ENCODE data around the gene PLA2R1.

Gene PLA2R1

DNA sequence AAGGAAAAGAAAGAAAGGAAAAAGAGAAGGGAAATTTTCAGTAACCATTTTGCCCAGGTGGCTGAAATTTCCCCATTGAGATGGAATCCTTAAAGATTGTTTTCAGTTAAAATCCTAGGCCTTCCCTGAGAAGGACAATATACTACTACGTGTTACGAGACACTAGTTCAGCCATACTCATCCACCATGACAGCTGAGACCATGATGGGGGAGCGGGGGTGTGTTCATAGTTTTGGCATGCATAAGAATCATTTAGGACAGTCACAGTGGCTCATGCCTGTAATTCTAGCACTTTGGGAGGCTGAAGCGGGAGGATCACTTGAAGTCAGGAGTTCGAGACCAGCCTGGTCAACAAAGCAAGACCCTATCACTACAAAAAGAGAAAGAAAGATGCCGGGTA lies 28.0 kb downstream of the PLA2R1 start:
- Histone ChIP-seq H3K4me3 (ENCODE audit: insufficient read depth, low read depth, low read length) (no peak overlapping the region), H3K27ac (ENCODE audit: insufficient read depth, low read depth, low read length, poor library complexity, severe bottlenecking) (no peak overlapping the region), H3K4me1 (ENCODE audit: control insufficient read depth, insufficient read depth, low read length) (no peaks in the 10 kb centered on the region)

GRCh38 chr2:160033732-160034392 lies 28.6 kb downstream of the PLA2R1 start:
- Histone ChIP-seq H3K9me3 (ENCODE audit: control insufficient read depth, low read length) (no peaks in the 10 kb centered on the region), H3K4me1 (ENCODE audit: control insufficient read depth, insufficient read depth, low read length) (no peaks in the 10 kb centered on the region), H3K27me3 (ENCODE audit: control insufficient read depth, insufficient read depth, low read length, poor library complexity, severe bottlenecking) (no peaks in the 10 kb centered on the region), H3K36me3 (ENCODE audit: control insufficient read depth, insufficient read depth, low read length) (no peaks in the 10 kb centered on the region), H3K4me3 (ENCODE audit: insufficient read depth, low read depth, low read length) (no peak overlapping the region), H3K27ac (ENCODE audit: insufficient read depth, low read depth, low read length, poor library complexity, severe bottlenecking) (no peak overlapping the region)
- WGBS, 2 experiments, result 95% methylated on average over 2 of the region's 2 CpGs

More for the DNA sequence above, 28.0 kb downstream of the PLA2R1 start:
- no peaks in the 10 kb centered on the region for H3K36me3 ChIP-seq (ENCODE audit: control insufficient read depth, insufficient read depth, low read length)
- 92 to 94% methylated on average over 6 of the region's 6 CpGs for WGBS, 2 experiments
- no peaks in the 10 kb centered on the region for H3K9me3 ChIP-seq (ENCODE audit: control insufficient read depth, low read length)
- H3K27me3 ChIP-seq (ENCODE audit: control insufficient read depth, insufficient read depth, low read length, poor library complexity, severe bottlenecking), result no peaks in the 10 kb centered on the region

- H3K4me1 ChIP-seq (ENCODE audit: control insufficient read depth, insufficient read depth, low read length), result no peaks in the 10 kb centered on the region
- H3K36me3 ChIP-seq (ENCODE audit: control insufficient read depth, insufficient read depth, low read length), result no peaks in the 10 kb centered on the region
- no peaks in the 10 kb centered on the region for H3K9me3 ChIP-seq (ENCODE audit: control insufficient read depth, low read length)
- WGBS, 2 experiments, result 91 to 95% methylated on average over 2 of the region's 2 CpGs
- H3K27ac ChIP-seq (ENCODE audit: insufficient read depth, low read depth, low read length, poor library complexity, severe bottlenecking), result no peak overlapping the region
- no peak overlapping the region for H3K4me3 ChIP-seq (ENCODE audit: insufficient read depth, low read depth, low read length)
- H3K27me3 ChIP-seq (ENCODE audit: control insufficient read depth, insufficient read depth, low read length, poor library complexity, severe bottlenecking), result no peaks in the 10 kb centered on the region
Measured at GRCh38 chr2:160029270-160029628, 33.2 kb downstream of the PLA2R1 start.

GRCh38 chr2:160028431-160029269 lies 33.8 kb downstream of the PLA2R1 start:
- Histone ChIP-seq H3K27me3 (ENCODE audit: control insufficient read depth, insufficient read depth, low read length, poor library complexity, severe bottlenecking) (no peaks in the 10 kb centered on the region), H3K27ac (ENCODE audit: insufficient read depth, low read depth, low read length, poor library complexity, severe bottlenecking) (no peak overlapping the region), H3K36me3 (ENCODE audit: control insufficient read depth, insufficient read depth, low read length) (no peaks in the 10 kb centered on the region), H3K4me3 (ENCODE audit: insufficient read depth, low read depth, low read length) (no peak overlapping the region), H3K9me3 (ENCODE audit: control insufficient read depth, low read length) (no peaks in the 10 kb centered on the region), H3K4me1 (ENCODE audit: control insufficient read depth, insufficient read depth, low read length) (no peaks in the 10 kb centered on the region)
- 93% methylated on average over 8 of the region's 10 CpGs for WGBS, 2 experiments

DNA sequence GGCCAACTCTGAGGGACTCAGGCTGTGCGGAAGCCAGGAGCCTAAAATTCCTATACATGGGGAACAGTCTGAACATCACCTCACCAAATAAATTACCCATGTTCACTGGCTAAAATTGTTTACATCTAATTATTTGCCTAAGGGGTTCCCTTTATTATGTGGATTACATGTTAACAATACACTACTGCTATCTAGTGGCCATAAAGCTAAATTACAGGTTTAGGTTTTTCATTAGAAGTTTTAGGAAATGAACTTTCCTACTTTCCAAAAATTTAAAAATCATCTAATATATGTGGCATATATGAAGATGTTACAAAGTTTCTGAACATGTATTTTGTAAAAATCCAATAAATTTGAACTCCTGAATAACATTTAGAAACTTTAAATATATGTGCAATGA lies 40.3 kb downstream of the PLA2R1 start:
- Histone ChIP-seq H3K9me3 (ENCODE audit: control insufficient read depth, low read length) (no peaks in the 10 kb centered on the region), H3K27ac (ENCODE audit: insufficient read depth, low read depth, low read length, poor library complexity, severe bottlenecking) (no peak overlapping the region), H3K27me3 (ENCODE audit: control insufficient read depth, insufficient read depth, low read length, poor library complexity, severe bottlenecking) (no peaks in the 10 kb centered on the region), H3K4me1 (ENCODE audit: control insufficient read depth, insufficient read depth, low read length) (no peaks in the 10 kb centered on the region), H3K4me3 (ENCODE audit: insufficient read depth, low read depth, low read length) (no peak overlapping the region), H3K36me3 (ENCODE audit: control insufficient read depth, insufficient read depth, low read length) (no peaks in the 10 kb centered on the region)
- WGBS, 2 experiments, result 96 to 100% methylated on average over 1 of the region's 1 CpG

- no peaks in the 10 kb centered on the region for H3K36me3 ChIP-seq (ENCODE audit: control insufficient read depth, insufficient read depth, low read length)
- no peak overlapping the region for H3K4me3 ChIP-seq (ENCODE audit: insufficient read depth, low read depth, low read length)
- 89 to 91% methylated on average over 2 of the region's 2 CpGs for WGBS, 2 experiments
- no peaks in the 10 kb centered on the region for H3K27me3 ChIP-seq (ENCODE audit: control insufficient read depth, insufficient read depth, low read length, poor library complexity, severe bottlenecking)
- H3K9me3 ChIP-seq (ENCODE audit: control insufficient read depth, low read length), result no peaks in the 10 kb centered on the region
- no peak overlapping the region for H3K27ac ChIP-seq (ENCODE audit: insufficient read depth, low read depth, low read length, poor library complexity, severe bottlenecking)
- no peaks in the 10 kb centered on the region for H3K4me1 ChIP-seq (ENCODE audit: control insufficient read depth, insufficient read depth, low read length)
Measured at GRCh38 chr2:160019374-160020090, 42.9 kb downstream of the PLA2R1 start.

DNA sequence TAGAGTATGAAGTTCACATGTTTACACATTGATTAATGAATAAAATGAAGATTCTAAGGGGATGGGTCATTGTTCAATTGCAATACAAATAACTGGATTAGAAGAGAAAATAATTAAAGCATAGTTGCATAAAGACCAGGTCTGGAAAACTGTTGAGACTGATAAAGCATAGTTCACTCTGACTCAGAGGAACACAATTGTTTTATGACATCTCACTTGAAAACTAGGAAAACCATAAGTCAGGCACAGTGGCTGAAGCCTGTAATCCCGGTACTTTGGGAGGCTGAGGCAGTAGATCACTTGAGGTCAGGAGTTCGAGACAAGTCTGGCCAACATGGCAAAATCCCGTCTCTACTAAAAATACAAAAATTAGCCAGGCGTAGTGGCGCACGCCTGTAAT lies 46.7 kb downstream of the PLA2R1 start:
- WGBS, 2 experiments, result 88 to 92% methylated on average over 6 of the region's 6 CpGs
- Histone ChIP-seq H3K27me3 (ENCODE audit: control insufficient read depth, insufficient read depth, low read length, poor library complexity, severe bottlenecking) (no peaks in the 10 kb centered on the region), H3K4me1 (ENCODE audit: control insufficient read depth, insufficient read depth, low read length) (no peaks in the 10 kb centered on the region), H3K9me3 (ENCODE audit: control insufficient read depth, low read length) (no peaks in the 10 kb centered on the region), H3K27ac (ENCODE audit: insufficient read depth, low read depth, low read length, poor library complexity, severe bottlenecking) (no peak overlapping the region), H3K4me3 (ENCODE audit: insufficient read depth, low read depth, low read length) (no peak overlapping the region), H3K36me3 (ENCODE audit: control insufficient read depth, insufficient read depth, low read length) (no peaks in the 10 kb centered on the region)

GRCh38 chr2:160014227-160014626 lies 48.2 kb downstream of the PLA2R1 start:
- no peak overlapping the region for H3K27ac ChIP-seq (ENCODE audit: insufficient read depth, low read depth, low read length, poor library complexity, severe bottlenecking)
- H3K36me3 ChIP-seq (ENCODE audit: control insufficient read depth, insufficient read depth, low read length), result no peaks in the 10 kb centered on the region
- WGBS, 2 experiments, result 81 to 93% methylated on average over 2 of the region's 2 CpGs
- H3K4me1 ChIP-seq (ENCODE audit: control insufficient read depth, insufficient read depth, low read length), result no peaks in the 10 kb centered on the region
- H3K9me3 ChIP-seq (ENCODE audit: control insufficient read depth, low read length), result no peaks in the 10 kb centered on the region
- H3K27me3 ChIP-seq (ENCODE audit: control insufficient read depth, insufficient read depth, low read length, poor library complexity, severe bottlenecking), result no peaks in the 10 kb centered on the region
- no peak overlapping the region for H3K4me3 ChIP-seq (ENCODE audit: insufficient read depth, low read depth, low read length)

DNA sequence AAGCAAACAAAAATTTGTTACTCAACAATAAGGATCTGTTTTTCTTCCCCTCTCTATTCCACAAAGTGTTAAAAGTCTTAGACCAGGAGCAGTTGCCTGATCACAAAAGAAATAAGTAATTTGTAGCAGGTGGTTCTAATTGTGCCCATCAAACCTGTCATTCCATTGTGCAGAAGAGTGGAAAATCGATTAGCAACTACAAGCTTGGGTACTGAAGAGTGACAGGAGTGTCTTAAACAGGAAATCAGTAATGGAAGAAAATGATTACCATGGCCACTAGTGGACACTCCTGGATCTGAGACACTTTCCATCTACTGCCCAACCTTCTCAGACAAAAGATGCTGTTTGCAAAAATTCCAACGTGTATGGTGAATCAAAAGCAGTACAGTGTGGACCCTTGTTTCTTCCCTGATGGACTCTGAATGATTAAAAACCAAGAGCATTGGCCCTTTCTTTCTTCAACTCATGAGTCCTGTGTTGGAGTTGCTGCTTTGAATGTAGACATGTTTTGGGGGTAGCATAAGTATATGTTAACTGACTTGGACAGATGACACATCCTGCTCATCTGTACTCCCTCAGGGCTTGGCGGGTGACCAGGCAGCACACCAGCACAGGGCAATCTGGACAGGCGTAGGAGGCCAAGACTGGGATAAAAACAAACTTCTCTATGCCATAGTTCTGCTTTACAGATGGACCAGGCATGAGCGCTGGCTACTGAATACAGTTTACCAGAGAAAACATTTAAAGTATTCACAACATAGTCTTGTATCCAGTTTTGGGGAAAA lies 51.9 kb downstream of the PLA2R1 start:
- Histone ChIP-seq H3K27ac (ENCODE audit: insufficient read depth, low read depth, low read length, poor library complexity, severe bottlenecking) (no peak overlapping the region), H3K27me3 (ENCODE audit: control insufficient read depth, insufficient read depth, low read length, poor library complexity, severe bottlenecking) (no peaks in the 10 kb centered on the region), H3K4me3 (ENCODE audit: insufficient read depth, low read depth, low read length) (no peak overlapping the region), H3K4me1 (ENCODE audit: control insufficient read depth, insufficient read depth, low read length) (no peaks in the 10 kb centered on the region), H3K36me3 (ENCODE audit: control insufficient read depth, insufficient read depth, low read length) (no peaks in the 10 kb centered on the region), H3K9me3 (ENCODE audit: control insufficient read depth, low read length) (no peaks in the 10 kb centered on the region)
- WGBS, 2 experiments, result 93 to 94% methylated on average over 5 of the region's 5 CpGs
